PC-3 (cell line): ENCODE data around the gene MPIG6B.

Source experiments
- EZH2phosphoT487 ChIP-seq: fragments of 300-600 bp; sonication (generic); IDR thresholded peaks from 2 replicates; pipeline ENCODE4 v1.6.1; 2018; ENCODE audit warnings: mild to moderate bottlenecking, antibody characterized with exemption, low read length, borderline replicate concordance
- TF ChIP-seq, protein P1 (sequence below): fragments of 300-600 bp; sonication (generic); conservative IDR thresholded peaks from 2 replicates; pipeline ENCODE4 v1.5.1; 2017; ENCODE audit warnings: antibody characterized with exemption, low read depth, mild to moderate bottlenecking, low read length

DNA sequence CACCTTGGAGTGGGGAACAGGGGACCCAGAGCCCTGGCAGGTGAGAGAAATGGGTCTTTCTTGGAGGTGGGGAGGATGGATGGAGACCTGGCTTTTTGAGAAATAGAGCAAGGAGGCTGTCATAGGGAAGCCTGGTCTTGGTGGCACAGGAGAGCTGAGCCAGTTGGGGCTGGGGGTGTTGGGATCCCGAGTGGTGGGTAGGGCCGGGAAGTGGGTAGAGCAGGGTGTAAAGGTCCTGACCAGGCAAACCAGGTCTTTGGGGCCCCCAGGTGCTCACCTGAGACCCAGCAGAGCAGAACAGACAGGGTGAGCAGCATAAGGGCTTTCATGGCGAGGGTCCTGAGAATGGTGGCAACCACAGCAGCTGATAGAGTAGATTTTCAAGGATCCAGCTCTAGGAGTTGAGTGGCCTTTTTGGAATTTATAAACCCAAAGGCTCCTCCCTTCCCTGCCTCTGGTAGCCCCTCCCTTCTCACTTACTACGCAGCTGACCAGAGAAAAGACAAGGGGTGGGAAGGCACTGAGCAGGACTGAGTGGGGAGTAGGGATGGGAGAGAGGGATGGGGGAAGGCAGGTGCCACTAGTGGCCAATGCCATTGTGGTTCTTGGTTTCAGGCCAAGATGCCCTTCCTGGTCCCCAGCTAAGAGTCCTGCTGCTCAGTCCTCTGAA, 1.7 kb upstream of the MPIG6B start, which contains the start of gene LY6G6C:
- TF ChIP-seq, protein P1, sequence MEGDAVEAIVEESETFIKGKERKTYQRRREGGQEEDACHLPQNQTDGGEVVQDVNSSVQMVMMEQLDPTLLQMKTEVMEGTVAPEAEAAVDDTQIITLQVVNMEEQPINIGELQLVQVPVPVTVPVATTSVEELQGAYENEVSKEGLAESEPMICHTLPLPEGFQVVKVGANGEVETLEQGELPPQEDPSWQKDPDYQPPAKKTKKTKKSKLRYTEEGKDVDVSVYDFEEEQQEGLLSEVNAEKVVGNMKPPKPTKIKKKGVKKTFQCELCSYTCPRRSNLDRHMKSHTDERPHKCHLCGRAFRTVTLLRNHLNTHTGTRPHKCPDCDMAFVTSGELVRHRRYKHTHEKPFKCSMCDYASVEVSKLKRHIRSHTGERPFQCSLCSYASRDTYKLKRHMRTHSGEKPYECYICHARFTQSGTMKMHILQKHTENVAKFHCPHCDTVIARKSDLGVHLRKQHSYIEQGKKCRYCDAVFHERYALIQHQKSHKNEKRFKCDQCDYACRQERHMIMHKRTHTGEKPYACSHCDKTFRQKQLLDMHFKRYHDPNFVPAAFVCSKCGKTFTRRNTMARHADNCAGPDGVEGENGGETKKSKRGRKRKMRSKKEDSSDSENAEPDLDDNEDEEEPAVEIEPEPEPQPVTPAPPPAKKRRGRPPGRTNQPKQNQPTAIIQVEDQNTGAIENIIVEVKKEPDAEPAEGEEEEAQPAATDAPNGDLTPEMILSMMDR: no peak
- TF ChIP-seq EZH2phosphoT487: no peak
